Stomach (tissue), 9 donors: ENCODE results near the gene EPHA10. TPM values are rescaled to one million over a fixed set of nuclear protein-coding genes. Genes with fewer than 3 reads are reported as not detected.
A peak's percentile ranks its signal among the peaks of the same experiment; 100 is the strongest.

Experiments used
- DNase-seq, 2 donors: peaks; one replicate each; pipeline versions ENCODE4 v3.0.0 to v3.0.0-alpha.2; 2013 to 2019
- H3K27ac ChIP-seq, 5 donors: fragments of 200-600 bp in 4 of 5; sonication (generic) in 4 of 5; one replicate each; pipeline ENCODE4 v1.5.1; 2013 to 2019; ENCODE audit warnings: mild to moderate bottlenecking in 1 of 5, moderate library complexity in 1 of 5
- H3K27me3 ChIP-seq, 3 donors: fragments of 200-600 bp; sonication (generic); one replicate each; pipeline ENCODE4 v1.5.1; 2017 to 2019; ENCODE audit warnings: mixed run types in 1 of 3
- H3K36me3 ChIP-seq, 4 donors: fragments of 200-600 bp; sonication (generic); 1 replicate in 3 of 4; 2 replicates in 1 of 4; pipeline ENCODE4 v1.5.1; 2016 to 2019
- H3K4me1 ChIP-seq, 4 donors: fragments of 200-600 bp; sonication (generic); one replicate each; pipeline ENCODE4 v1.5.1; 2016 to 2019
- H3K4me3 ChIP-seq, 4 donors: fragments of 200-600 bp; sonication (generic) in 3 of 4; one replicate each; pipeline ENCODE4 v1.5.1; 2016 to 2019; ENCODE audit warnings: mild to moderate bottlenecking in 1 of 4
- H3K9me3 ChIP-seq, 4 donors: fragments of 200-600 bp; sonication (generic); one replicate each; pipeline ENCODE4 v1.5.1; 2016 to 2019
- EP300 ChIP-seq: sonication (generic); formaldehyde crosslinking; IDR thresholded peaks from one replicate; pipeline ENCODE4 v1.6.1; 2017; ENCODE audit warnings: antibody characterized with exemption
- POLR2A ChIP-seq, 4 donors: fragments of 450-650 bp; IDR thresholded peaks; one replicate each; pipeline ENCODE4 v1.6.1; 2016; ENCODE audit warnings: antibody characterized with exemption in 4 of 4, control low read depth in 2 of 4, mild to moderate bottlenecking in 1 of 4, moderate library complexity in 1 of 4
- POLR2AphosphoS5 ChIP-seq, 3 donors: sonication (generic); formaldehyde crosslinking; IDR thresholded peaks; one replicate each; pipeline ENCODE4 v1.6.1; 2016; ENCODE audit warnings: antibody characterized with exemption in 3 of 3
- WGBS, 5 donors: extraction: QIAGEN DNeasy Blood & Tissue Kit in 3 of 5; methylation state at CpG; one replicate each; pipeline versions ENCODE4 v1.1.5 to v1.1.7; 2013 to 2018; 5-methylcytosine and 5-hydroxymethylcytosine counted together
- intact Hi-C: fragments of 100-400 bp; cut with DNase I; formaldehyde crosslinking; loops from one replicate; pipeline ENCODE4 v1.15.1; 2023; ENCODE audit warnings: low total_unique reads
- polyA plus RNA-seq, 3 donors: library from polyadenylated mRNA; stranded (reverse); fragments of 200-250 nt; gene quantifications; one replicate each; pipeline ENCODE4 v1.2.3, GENCODE V29; 2013
- total RNA-seq, 5 donors: library from RNA; depleted of rRNA; stranded (reverse); fragments of >200 nt; gene quantifications; one replicate each; pipeline versions ENCODE4 v1.1.0 to v1.2.3, GENCODE V29; 2014 to 2016
- TF ChIP-seq, protein P1 (sequence below), 7 experiments: fragments of 450-650 bp in 4 of 7; fragments of 200-600 bp in 3 of 7; sonication (generic) in 3 of 7; IDR thresholded peaks; one replicate each; pipeline ENCODE4 v1.5.1; 2016 to 2019; ENCODE audit warnings: antibody characterized with exemption in 7 of 7, control low read depth in 2 of 7, mild to moderate bottlenecking in 1 of 7
- donor health status: healthy with polysubstance abuse.
- donor health status: Bipolar disorder and iron deficiency.
- donor health status: healthy.

EPHA10 gene
- total and polyA plus RNA-seq, 8 donors = 0.18 to 212 (median 1.8) TPM; not detected in 1

DNA sequence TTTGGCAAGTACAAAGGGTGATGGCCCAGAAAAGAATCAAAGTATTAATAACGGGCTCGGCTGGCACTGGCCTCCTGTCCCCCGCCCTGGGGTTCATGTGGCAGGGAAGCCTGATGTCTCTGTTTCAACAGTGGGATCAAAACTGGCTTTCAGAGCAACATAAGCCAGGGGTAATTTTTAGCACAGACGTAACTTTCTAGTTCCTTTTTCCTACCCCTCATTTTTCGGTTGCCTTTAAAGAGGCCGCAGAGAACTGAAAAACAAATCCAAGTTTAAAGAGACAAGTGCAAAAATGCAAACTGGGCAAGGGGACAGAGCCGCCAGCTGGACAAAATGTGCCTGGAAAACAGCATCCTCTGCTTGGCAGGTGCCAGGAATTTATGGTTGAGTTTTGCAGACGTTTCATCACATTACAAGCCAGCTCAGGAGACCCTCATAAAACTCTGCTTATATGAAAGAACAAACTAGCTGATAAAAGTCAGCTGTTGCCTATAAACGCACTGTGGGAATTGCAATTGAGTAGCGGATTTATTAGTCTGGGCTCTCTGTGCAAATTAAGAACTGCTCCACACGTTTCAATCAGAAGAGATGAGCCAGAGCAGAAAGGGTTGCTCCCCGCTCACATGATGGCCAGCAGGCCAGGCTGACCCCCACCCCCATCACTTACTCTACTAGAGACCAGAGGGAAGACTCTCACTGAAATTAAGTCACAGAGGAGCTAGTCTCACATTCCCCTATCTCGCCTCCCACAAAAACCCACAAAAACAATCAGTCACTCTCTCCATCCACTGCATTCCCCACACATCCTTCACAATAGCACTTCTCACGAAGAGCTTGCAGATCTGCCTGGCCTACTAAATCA is 88.4 kb downstream of the EPHA10 start:
- H3K27me3 ChIP-seq = peaks cover 0 to 16% (median 0%) of the 10 kb centered on the region in 3 donors
- H3K9me3 ChIP-seq = no peaks in the 10 kb centered on the region
- H3K36me3 ChIP-seq = peaks cover 0 to 12% (median 7%) of the 10 kb centered on the region in 4 donors
- intact Hi-C loops = loop anchor here (5.0 kb wide), 1 partner anchor 174 kb away; no protein-coding TSS in a partner anchor
- H3K4me3 ChIP-seq = no peak overlapping the region
- WGBS, 5 donors = 39 to 57% (median 53%) methylated on average over 14 of the region's 14 CpGs
- peak in 1 of 2 donors; percentile 59 for DNase-seq
- peaks cover 0 to 12% (median 0%) of the 10 kb centered on the region in 4 donors for H3K4me1 ChIP-seq
- TF ChIP-seq, protein P1, sequence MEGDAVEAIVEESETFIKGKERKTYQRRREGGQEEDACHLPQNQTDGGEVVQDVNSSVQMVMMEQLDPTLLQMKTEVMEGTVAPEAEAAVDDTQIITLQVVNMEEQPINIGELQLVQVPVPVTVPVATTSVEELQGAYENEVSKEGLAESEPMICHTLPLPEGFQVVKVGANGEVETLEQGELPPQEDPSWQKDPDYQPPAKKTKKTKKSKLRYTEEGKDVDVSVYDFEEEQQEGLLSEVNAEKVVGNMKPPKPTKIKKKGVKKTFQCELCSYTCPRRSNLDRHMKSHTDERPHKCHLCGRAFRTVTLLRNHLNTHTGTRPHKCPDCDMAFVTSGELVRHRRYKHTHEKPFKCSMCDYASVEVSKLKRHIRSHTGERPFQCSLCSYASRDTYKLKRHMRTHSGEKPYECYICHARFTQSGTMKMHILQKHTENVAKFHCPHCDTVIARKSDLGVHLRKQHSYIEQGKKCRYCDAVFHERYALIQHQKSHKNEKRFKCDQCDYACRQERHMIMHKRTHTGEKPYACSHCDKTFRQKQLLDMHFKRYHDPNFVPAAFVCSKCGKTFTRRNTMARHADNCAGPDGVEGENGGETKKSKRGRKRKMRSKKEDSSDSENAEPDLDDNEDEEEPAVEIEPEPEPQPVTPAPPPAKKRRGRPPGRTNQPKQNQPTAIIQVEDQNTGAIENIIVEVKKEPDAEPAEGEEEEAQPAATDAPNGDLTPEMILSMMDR (IDR thresholded peaks at IDR 0.05) = no peak
- TF ChIP-seq EP300 = no peak
- no peak for TF ChIP-seq POLR2A (IDR thresholded peaks at IDR 0.05)
- TF ChIP-seq POLR2AphosphoS5 (IDR thresholded peaks at IDR 0.05) = no peak
- peak overlapping the region in 2 of 5 donors; percentile 60 to 68 for H3K27ac ChIP-seq

- Histone ChIP-seq H3K4me3 (no peak overlapping the region), H3K36me3 (no peaks in the 10 kb centered on the region), H3K27ac (no peak overlapping the region), H3K27me3 (peaks cover 0 to 40% (median 0%) of the 10 kb centered on the region in 3 donors), H3K9me3 (no peaks in the 10 kb centered on the region), H3K4me1 (peaks cover 0 to 12% (median 0%) of the 10 kb centered on the region in 4 donors)
- peak in 1 of 2 donors; percentile 53 for DNase-seq
- TF ChIP-seq, protein P1 (IDR thresholded peaks at IDR 0.05) = no peak
- WGBS, 5 donors = 31 to 57% (median 42%) methylated on average over 6 to 10 of the region's 10 CpGs
- intact Hi-C loops = no loop called here
Observed at GRCh38 chr1:37673920-37674319, 91.0 kb downstream of the EPHA10 start.

DNA sequence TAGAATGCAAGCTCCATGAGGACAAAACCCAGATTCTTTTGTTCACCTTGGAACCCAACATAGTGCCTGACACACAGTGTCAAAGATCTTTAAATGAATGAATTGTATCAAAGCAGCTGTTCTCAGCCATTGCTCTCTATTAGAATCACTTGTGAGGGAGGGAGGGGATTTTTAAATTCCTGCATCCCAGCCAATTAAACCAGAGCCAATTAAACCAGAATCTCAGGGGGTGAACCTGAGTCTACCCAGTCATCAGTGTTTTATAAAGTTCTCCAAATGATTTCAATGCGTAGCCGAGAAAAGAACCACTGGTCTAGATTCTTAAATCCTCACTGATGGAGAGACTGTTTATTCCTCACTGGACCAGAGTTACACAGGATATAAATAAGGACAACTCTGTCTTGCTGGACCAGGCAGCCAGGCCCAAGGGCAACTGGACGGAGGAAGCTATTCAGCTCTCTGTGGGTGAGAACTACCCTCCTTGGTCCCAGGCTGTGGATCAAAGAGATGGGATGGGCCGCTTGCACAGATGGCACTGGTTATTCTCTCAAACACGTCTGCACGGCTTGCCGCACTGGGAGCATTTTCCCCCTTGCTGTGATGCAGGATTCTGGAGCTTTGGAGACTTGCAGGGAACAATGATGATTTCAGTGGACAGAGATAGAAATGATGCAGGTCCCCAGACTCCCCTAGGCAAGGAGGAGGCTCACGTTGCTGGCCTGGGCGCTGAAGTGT is 92.6 kb downstream of the EPHA10 start:
- intact Hi-C loops = no loop called here
- DNase-seq = no peak
- TF ChIP-seq POLR2AphosphoS5 (IDR thresholded peaks at IDR 0.05) (no peak), POLR2A (IDR thresholded peaks at IDR 0.05) (no peak), EP300 (no peak)
- TF ChIP-seq, protein P1 (IDR thresholded peaks at IDR 0.05) = no peak
- Histone ChIP-seq H3K4me3 (no peak overlapping the region), H3K27ac (no peak overlapping the region), H3K36me3 (no peaks in the 10 kb centered on the region), H3K9me3 (no peaks in the 10 kb centered on the region), H3K27me3 (peaks cover 0 to 48% (median 0%) of the 10 kb centered on the region in 3 donors), H3K4me1 (peaks cover 0 to 14% (median 0%) of the 10 kb centered on the region in 4 donors)
- 67 to 78% (median 74%) methylated on average over 9 of the region's 9 CpGs for WGBS, 5 donors

- TF ChIP-seq EP300 (no peak), POLR2AphosphoS5 (IDR thresholded peaks at IDR 0.05) (no peak), POLR2A (IDR thresholded peaks at IDR 0.05) (no peak)
- TF ChIP-seq, protein P1 (IDR thresholded peaks at IDR 0.05) = no peak
- no peak for DNase-seq
- H3K36me3 ChIP-seq = no peaks in the 10 kb centered on the region
- H3K9me3 ChIP-seq = no peaks in the 10 kb centered on the region
- peaks cover 0 to 16% (median 0%) of the 10 kb centered on the region in 4 donors for H3K4me1 ChIP-seq
- no peak overlapping the region for H3K27ac ChIP-seq
- peaks cover 0 to 48% (median 0%) of the 10 kb centered on the region in 3 donors for H3K27me3 ChIP-seq
- intact Hi-C loops = no loop called here
- 68 to 76% (median 76%) methylated on average over 6 of the region's 6 CpGs for WGBS, 5 donors
- H3K4me3 ChIP-seq = no peak overlapping the region
Observed at GRCh38 chr1:37671261-37671660, 93.7 kb downstream of the EPHA10 start.
